Chondrocyte (in vitro differentiated cells): ENCODE data around the gene SCARB2. TPM values are rescaled to one million over a fixed set of nuclear protein-coding genes. Genes with fewer than 3 reads are reported as not detected.

Experiments
- DNase-seq: peaks from one replicate; pipeline ENCODE4 v3.0.0; 2021; ENCODE audit warnings: mixed read lengths, low spot score
- H3K27ac Mint-ChIP-seq: one replicate; pipeline ENCODE4 v1.8.0; 2021; ENCODE audit warnings: mild to moderate bottlenecking, moderate library complexity, mixed read lengths; ENCODE audit not compliant: unreplicated experiment
- H3K27me3 Mint-ChIP-seq: 2 replicates; pipeline ENCODE4 v1.8.0; 2021; ENCODE audit warnings: low read depth, mixed read lengths
- H3K36me3 Mint-ChIP-seq: 2 replicates; pipeline ENCODE4 v1.8.0; 2021; ENCODE audit warnings: low read depth, mixed read lengths
- H3K4me1 Mint-ChIP-seq: 2 replicates; pipeline ENCODE4 v1.8.0; 2021; ENCODE audit warnings: low read depth, mild to moderate bottlenecking, mixed read lengths
- H3K4me3 Mint-ChIP-seq: one replicate; pipeline ENCODE4 v1.8.0; 2021; ENCODE audit warnings: mild to moderate bottlenecking, moderate library complexity, mixed read lengths; ENCODE audit not compliant: unreplicated experiment
- H3K9me3 Mint-ChIP-seq: 2 replicates; pipeline ENCODE4 v1.8.0; 2021; ENCODE audit warnings: low read depth, mixed read lengths
- total RNA-seq: library from RNA; stranded (reverse); gene quantifications from 3 replicates; pipeline ENCODE4 v1.2.1, GENCODE V29; 2021
- TF ChIP-seq, protein P1 (sequence below): fragments of 200-600 bp; sonication (generic); IDR thresholded peaks from 2 replicates; pipeline ENCODE4 v1.5.0; 2021; ENCODE audit warnings: antibody characterized with exemption, mild to moderate bottlenecking, moderate library complexity

Gene SCARB2
- total RNA-seq, 1 donor from 2014 or later, result 155 TPM

DNA sequence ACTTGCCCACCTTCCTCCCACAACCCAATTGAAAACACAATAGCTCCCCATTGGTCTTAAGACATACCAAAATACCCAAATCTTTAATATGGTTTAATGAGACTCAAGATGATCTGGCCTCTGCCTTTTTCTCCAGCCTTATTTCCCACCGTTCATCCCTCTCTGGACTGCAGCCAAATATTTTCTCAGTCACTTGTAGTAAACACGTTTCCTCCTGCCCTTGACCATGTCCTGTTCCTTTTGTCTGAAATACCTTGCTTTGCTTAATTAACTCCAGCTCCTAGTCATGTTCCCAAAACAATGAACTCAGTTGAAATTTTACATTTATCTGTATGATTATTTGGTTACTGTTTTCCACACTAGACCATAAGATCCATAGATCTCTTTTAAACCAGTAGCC lies 57.0 kb downstream of the SCARB2 start:
- H3K36me3 Mint-ChIP-seq, result peaks cover 18% of the 10 kb centered on the region
- H3K4me1 Mint-ChIP-seq, result no peaks in the 10 kb centered on the region
- TF ChIP-seq, protein P1, sequence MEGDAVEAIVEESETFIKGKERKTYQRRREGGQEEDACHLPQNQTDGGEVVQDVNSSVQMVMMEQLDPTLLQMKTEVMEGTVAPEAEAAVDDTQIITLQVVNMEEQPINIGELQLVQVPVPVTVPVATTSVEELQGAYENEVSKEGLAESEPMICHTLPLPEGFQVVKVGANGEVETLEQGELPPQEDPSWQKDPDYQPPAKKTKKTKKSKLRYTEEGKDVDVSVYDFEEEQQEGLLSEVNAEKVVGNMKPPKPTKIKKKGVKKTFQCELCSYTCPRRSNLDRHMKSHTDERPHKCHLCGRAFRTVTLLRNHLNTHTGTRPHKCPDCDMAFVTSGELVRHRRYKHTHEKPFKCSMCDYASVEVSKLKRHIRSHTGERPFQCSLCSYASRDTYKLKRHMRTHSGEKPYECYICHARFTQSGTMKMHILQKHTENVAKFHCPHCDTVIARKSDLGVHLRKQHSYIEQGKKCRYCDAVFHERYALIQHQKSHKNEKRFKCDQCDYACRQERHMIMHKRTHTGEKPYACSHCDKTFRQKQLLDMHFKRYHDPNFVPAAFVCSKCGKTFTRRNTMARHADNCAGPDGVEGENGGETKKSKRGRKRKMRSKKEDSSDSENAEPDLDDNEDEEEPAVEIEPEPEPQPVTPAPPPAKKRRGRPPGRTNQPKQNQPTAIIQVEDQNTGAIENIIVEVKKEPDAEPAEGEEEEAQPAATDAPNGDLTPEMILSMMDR, result no peak
- no peak for DNase-seq
- peaks cover 4% of the 10 kb centered on the region for H3K9me3 Mint-ChIP-seq
- no peak overlapping the region for H3K27ac Mint-ChIP-seq
- H3K4me3 Mint-ChIP-seq, result no peak overlapping the region
- no peaks in the 10 kb centered on the region for H3K27me3 Mint-ChIP-seq

DNA sequence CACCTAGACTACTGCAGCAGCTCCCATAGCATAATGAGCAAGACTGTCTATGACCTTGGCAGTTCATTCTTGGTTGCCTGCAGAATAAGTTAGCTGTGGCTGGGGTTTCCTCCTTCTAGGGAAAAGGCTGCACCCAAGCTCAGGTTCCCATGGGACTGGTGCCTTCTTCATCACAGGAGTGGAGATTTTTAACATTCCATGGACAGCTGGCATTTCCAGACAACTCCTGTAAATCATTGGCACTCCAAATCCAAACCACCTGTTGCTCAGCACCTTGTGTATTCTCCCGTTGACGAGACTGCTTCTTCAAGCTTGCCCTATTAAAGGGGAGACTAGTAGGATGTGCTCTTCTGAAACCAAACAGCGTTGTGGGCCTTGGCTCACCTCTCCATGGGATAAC lies 57.6 kb downstream of the SCARB2 start:
- H3K27ac Mint-ChIP-seq, result no peak overlapping the region
- peaks cover 11% of the 10 kb centered on the region for H3K36me3 Mint-ChIP-seq
- H3K9me3 Mint-ChIP-seq, result peaks cover 4% of the 10 kb centered on the region
- TF ChIP-seq, protein P1, result no peak
- no peak for DNase-seq
- H3K4me3 Mint-ChIP-seq, result no peak overlapping the region
- H3K4me1 Mint-ChIP-seq, result no peaks in the 10 kb centered on the region
- H3K27me3 Mint-ChIP-seq, result no peaks in the 10 kb centered on the region

DNA sequence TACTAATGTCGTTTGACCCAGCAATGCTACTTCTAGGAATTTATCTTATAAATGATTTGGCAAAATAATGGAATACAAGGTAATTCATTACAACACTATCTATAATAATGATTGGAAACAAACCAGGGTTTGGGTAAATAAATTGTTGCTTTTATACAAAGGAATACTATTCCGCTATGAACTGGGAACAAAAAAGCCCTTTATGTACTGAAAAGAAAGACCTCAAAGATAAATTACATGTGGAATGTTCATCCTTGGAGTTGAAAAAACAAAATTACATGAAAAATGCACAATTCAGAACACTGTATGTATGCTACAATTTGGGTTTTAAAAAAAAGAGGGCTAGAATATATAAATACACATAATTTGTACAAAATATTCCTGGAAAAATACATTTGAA lies 60.3 kb downstream of the SCARB2 start:
- peaks cover 18% of the 10 kb centered on the region for H3K4me1 Mint-ChIP-seq
- no peak overlapping the region for H3K4me3 Mint-ChIP-seq

DNA sequence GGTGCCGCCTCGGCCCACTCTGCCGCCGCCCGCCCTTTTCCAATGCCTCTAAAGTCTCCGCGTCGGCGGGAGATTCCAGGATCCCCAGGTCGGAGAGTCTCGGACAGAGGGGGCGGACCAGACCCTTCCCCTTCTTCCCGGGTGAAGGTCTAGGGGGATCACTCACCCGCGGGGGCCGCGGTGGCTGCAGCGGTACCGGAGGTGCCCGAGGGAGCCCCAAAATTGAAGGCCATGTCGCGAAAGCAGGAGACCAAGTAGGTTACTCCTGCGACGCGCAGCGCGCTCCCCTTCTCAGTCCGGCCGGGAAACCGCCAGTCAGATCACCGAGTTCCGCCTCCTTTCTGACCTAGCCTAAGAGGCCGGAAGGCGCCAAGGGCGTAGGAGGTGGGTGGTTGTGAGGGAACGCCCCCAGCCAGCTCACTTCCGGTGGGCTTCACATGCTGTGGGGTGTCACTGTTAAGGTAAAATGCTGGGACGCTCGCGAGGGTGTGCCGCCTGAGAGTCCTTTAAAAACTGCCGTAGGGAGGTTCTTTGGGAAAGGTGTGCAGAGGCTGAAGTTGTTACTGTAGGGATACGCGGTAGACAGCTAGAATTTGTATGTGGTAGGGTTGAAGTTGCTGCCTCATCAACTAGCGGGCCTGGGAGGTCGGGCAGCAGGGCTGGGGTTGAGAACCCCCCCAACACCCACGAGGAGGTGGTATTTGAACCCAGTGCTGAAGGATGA lies 65.3 kb downstream of the SCARB2 start, which contains the start of gene NUP54:
Gene NUP54, minus strand, starts transcription at position 256 of the 724 bp plus-strand sequence. Its CDS starts 23 bp downstream, at position 233.
- Mint-ChIP-seq H3K9me3 (no peaks in the 10 kb centered on the region), H3K36me3 (no peaks in the 10 kb centered on the region), H3K27ac (peak within 1 kb of the TSS; percentile 93), H3K27me3 (no peaks in the 10 kb centered on the region), H3K4me3 (peak within 1 kb of the TSS; percentile 90), H3K4me1 (peaks cover 37% of the 10 kb centered on the region)
- peak; percentile 98 for DNase-seq
- TF ChIP-seq, protein P1, result no peak

More for the DNA sequence above, 60.3 kb downstream of the SCARB2 start:
- H3K36me3 Mint-ChIP-seq, result peaks cover 3% of the 10 kb centered on the region
- no peak overlapping the region for H3K27ac Mint-ChIP-seq
- H3K9me3 Mint-ChIP-seq, result peaks cover 4% of the 10 kb centered on the region
- DNase-seq, result no peak
- no peaks in the 10 kb centered on the region for H3K27me3 Mint-ChIP-seq
- TF ChIP-seq, protein P1, result no peak

DNA sequence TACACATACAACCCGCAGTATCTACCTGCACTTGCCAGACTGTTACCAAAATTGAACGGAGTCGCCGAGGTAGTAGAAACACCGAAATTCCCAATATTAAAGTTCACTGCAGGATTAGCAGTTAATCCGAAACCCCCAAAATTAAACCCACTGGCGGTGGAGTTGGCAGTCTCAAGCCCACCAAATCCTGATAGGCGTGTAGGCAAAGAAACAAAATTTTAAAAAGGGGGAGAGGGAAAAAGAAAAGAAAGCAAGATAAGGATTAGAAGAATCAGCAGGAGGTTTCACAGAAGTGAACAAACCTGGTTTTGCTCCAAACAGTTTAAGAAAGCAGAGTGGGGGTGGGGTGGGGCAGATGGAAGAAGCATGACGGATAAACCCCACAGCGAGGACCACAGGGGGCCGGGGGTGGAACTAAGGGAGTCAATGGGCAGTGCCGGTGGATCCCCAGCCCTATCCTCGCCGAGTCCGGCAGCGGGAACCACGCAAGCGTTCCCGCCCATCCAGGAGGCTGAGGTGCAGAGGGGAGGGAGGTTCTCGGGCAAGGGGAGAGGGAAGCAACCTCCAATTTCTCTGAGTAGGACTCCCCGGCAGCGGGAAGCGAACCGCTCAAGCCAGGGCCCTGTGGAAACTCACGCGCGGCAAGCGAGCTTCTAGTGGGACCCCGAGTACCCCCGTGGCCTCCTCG lies 66.0 kb downstream of the SCARB2 start:
- Mint-ChIP-seq H3K27me3 (no peaks in the 10 kb centered on the region), H3K4me1 (peaks cover 37% of the 10 kb centered on the region), H3K27ac (peak overlapping the region; percentile 93), H3K36me3 (no peaks in the 10 kb centered on the region), H3K9me3 (no peaks in the 10 kb centered on the region), H3K4me3 (peak overlapping the region; percentile 90)
- DNase-seq, result peak; percentile 92
- TF ChIP-seq, protein P1, result no peak
